SK-N-SH treated with all-trans-retinoic acid at 6 μM for 48 hours (cell line): Measurements from ENCODE around the gene PLIN5.
A peak's percentile ranks its signal among the peaks of the same experiment; 100 is the strongest.

ENCODE experiments used
- ATAC-seq: fragments of 200-7000 bp; cut with Tn5 transposase; 3 replicates; pipeline ENCODE4 v1.9.1; 2020; ENCODE audit warnings: mild to moderate bottlenecking, moderate library complexity
- ARNTL ChIP-seq: fragments of 450-650 bp; formaldehyde crosslinking; IDR thresholded peaks from 2 replicates; pipeline ENCODE4 v1.5.0; 2020; ENCODE audit warnings: low read depth, mild to moderate bottlenecking, moderate library complexity, borderline replicate concordance
- BACH2 ChIP-seq: fragments of 250-450 bp; sonication (Bioruptor Pico); IDR thresholded peaks from 2 replicates; pipeline ENCODE4 v1.9.0; 2021; ENCODE audit warnings: mild to moderate bottlenecking, borderline replicate concordance
- CREB5 ChIP-seq: fragments of 250-450 bp; sonication (Bioruptor Pico); IDR thresholded peaks from 2 replicates; pipeline ENCODE4 v1.5.1; 2020; ENCODE audit warnings: low read depth, mild to moderate bottlenecking, moderate library complexity
- CSDC2 ChIP-seq: fragments of 250-450 bp; sonication (Bioruptor Pico); IDR thresholded peaks from 2 replicates; pipeline ENCODE4 v1.5.0; 2020; ENCODE audit warnings: mild to moderate bottlenecking, moderate library complexity
- ESRRG ChIP-seq: fragments of 250-450 bp; sonication (Bioruptor Pico); IDR thresholded peaks from 2 replicates; pipeline ENCODE4 v1.6.1; 2021; ENCODE audit warnings: mild to moderate bottlenecking
- GLIS3 ChIP-seq: fragments of 250-450 bp; sonication (Bioruptor Pico); IDR thresholded peaks from 2 replicates; pipeline ENCODE4 v1.5.0; 2020; ENCODE audit warnings: mild to moderate bottlenecking, moderate library complexity
- ISL1 ChIP-seq: fragments of 250-450 bp; sonication (Bioruptor Pico); IDR thresholded peaks from 2 replicates; pipeline ENCODE4 v2.1.2; 2022; ENCODE audit warnings: mild to moderate bottlenecking, moderate library complexity
- POU6F1 ChIP-seq: fragments of 250-450 bp; sonication (Bioruptor Pico); IDR thresholded peaks from 2 replicates; pipeline ENCODE4 v1.8.0; 2021; ENCODE audit warnings: low read depth, mild to moderate bottlenecking, moderate library complexity, borderline replicate concordance
- PPARA ChIP-seq: fragments of 250-450 bp; sonication (Bioruptor Pico); IDR thresholded peaks from 2 replicates; pipeline ENCODE4 v1.5.0; 2020; ENCODE audit warnings: mild to moderate bottlenecking, borderline replicate concordance
- RARB ChIP-seq: fragments of 250-450 bp; sonication (Bioruptor Pico); IDR thresholded peaks from 2 replicates; pipeline ENCODE4 v1.8.0; 2021; ENCODE audit warnings: mild to moderate bottlenecking, moderate library complexity
- SNAI2 ChIP-seq: fragments of 250-450 bp; sonication (Bioruptor Pico); IDR thresholded peaks from 2 replicates; pipeline ENCODE4 v1.5.0; 2020; ENCODE audit warnings: mild to moderate bottlenecking, moderate library complexity
- TCF4 ChIP-seq: fragments of 250-450 bp; sonication (Bioruptor Pico); IDR thresholded peaks from 2 replicates; pipeline ENCODE4 v1.8.0; 2021; ENCODE audit warnings: mild to moderate bottlenecking, moderate library complexity, borderline replicate concordance
- TOX ChIP-seq: fragments of 250-450 bp; sonication (Bioruptor Pico); IDR thresholded peaks from 2 replicates; pipeline ENCODE4 v1.8.0; 2021; ENCODE audit warnings: mild to moderate bottlenecking, moderate library complexity, borderline replicate concordance
- ZC3H10 ChIP-seq: fragments of 250-450 bp; sonication (Bioruptor Pico); IDR thresholded peaks from 2 replicates; pipeline ENCODE4 v1.5.1; 2021; ENCODE audit warnings: mild to moderate bottlenecking, moderate library complexity
- ZFP3 ChIP-seq: fragments of 250-450 bp; sonication (Bioruptor Pico); IDR thresholded peaks from 2 replicates; pipeline ENCODE4 v1.5.0; 2020; ENCODE audit warnings: mild to moderate bottlenecking, moderate library complexity
- ZFP30 ChIP-seq: fragments of 450-650 bp; formaldehyde crosslinking; IDR thresholded peaks from 2 replicates; pipeline ENCODE4 v1.5.0; 2022; ENCODE audit warnings: mild to moderate bottlenecking, moderate library complexity
- ZNF565 ChIP-seq: fragments of 450-650 bp; formaldehyde crosslinking; conservative IDR thresholded peaks from 2 replicates; pipeline ENCODE4 v1.5.0; 2020; ENCODE audit warnings: low read depth, mild to moderate bottlenecking, moderate library complexity
- ZNF70 ChIP-seq: fragments of 450-650 bp; formaldehyde crosslinking; IDR thresholded peaks from 2 replicates; pipeline ENCODE4 v1.5.0; 2020; ENCODE audit warnings: mild to moderate bottlenecking, moderate library complexity
- ZNF8 ChIP-seq: fragments of 450-650 bp; formaldehyde crosslinking; IDR thresholded peaks from 2 replicates; pipeline ENCODE4 v1.5.0; 2020; ENCODE audit warnings: mild to moderate bottlenecking, moderate library complexity
- TF ChIP-seq, protein P1 (sequence below): fragments of 250-450 bp; sonication (Bioruptor Pico); IDR thresholded peaks from 2 replicates; pipeline ENCODE4 v1.5.1; 2021; ENCODE audit warnings: mild to moderate bottlenecking, moderate library complexity
- TF ChIP-seq, protein P2 (sequence below): fragments of 250-450 bp; sonication (Bioruptor Pico); IDR thresholded peaks from 2 replicates; pipeline ENCODE4 v1.5.0; 2020; ENCODE audit warnings: mild to moderate bottlenecking, moderate library complexity

Gene PLIN5

GRCh38 chr19:4536798-4537197, 1.8 kb upstream of the PLIN5 start:
- peak; percentile 14; the same call in 2 of the 3 replicates for ATAC-seq
- TF ChIP-seq ZNF8 (CRISPR knock-in tag) (no peak), RARB (no peak), SNAI2 (CRISPR knock-in tag) (no peak), ZC3H10 (CRISPR knock-in tag) (no peak), TCF4 (CRISPR knock-in tag) (no peak), TOX (no peak), ESRRG (no peak), ZFP3 (no peak), POU6F1 (CRISPR knock-in tag) (no peak)

DNA sequence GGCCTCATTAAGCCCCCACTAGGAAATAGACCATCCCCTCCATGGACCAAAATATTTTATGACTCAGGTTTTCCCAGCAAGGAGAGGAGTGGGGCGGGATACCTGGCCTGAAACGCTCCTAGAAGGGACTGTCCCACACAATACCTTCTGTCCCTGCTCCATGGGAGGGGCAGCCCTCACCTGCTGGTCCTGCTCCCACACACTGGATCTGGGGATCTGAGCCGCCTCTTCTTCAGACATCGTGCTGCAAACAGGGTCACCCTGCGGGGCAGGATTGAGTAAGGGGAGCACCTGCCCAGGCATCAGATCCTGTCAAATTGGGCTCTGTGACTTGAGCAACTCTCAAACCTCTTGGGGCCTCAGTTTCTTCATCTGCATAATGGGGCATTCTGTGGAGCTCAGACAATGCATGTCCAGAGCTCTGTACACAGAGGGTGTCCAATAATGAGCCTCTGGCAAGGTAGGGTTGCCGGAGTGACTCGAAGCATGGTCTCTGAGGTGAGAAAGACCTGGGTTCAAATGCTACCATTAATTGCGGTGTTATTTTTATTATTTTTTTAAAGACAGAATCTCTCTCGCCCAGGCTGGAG, 1.1 kb downstream of the PLIN5 start:
- no peak for ATAC-seq
- TF ChIP-seq GLIS3 (CRISPR knock-in tag) (no peak), ZC3H10 (CRISPR knock-in tag) (no peak), CSDC2 (CRISPR knock-in tag) (no peak), TCF4 (CRISPR knock-in tag) (no peak), ZFP3 (no peak), RARB (no peak), TOX (no peak), ZNF8 (CRISPR knock-in tag) (no peak), POU6F1 (CRISPR knock-in tag) (no peak), ZNF565 (CRISPR knock-in tag) (no peak)
- TF ChIP-seq, protein P1, sequence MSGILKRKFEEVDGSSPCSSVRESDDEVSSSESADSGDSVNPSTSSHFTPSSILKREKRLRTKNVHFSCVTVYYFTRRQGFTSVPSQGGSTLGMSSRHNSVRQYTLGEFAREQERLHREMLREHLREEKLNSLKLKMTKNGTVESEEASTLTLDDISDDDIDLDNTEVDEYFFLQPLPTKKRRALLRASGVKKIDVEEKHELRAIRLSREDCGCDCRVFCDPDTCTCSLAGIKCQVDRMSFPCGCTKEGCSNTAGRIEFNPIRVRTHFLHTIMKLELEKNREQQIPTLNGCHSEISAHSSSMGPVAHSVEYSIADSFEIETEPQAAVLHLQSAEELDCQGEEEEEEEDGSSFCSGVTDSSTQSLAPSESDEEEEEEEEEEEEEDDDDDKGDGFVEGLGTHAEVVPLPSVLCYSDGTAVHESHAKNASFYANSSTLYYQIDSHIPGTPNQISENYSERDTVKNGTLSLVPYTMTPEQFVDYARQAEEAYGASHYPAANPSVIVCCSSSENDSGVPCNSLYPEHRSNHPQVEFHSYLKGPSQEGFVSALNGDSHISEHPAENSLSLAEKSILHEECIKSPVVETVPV = no peak
- TF ChIP-seq, all 23 proteins: peak for 0

DNA sequence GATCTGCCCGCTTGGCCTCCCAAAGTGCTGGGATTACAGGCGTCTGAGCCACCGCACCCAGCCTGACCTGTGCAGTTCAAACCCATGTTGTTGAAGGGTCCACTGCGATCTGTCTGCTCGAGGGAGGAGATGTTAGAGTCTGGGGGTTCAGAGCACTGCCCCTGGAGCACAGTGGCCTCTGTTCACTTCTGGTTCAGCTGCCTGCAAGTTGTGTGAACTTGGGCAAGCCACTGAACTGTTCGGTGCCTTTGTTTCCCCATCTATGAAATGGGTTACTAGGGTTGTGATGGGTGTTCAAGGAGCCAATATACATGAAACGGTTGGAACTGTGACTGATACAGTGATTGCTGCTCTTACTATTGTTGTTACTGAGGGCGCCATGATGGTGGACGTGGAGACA, 1.7 kb downstream of the PLIN5 start:
- no peak for TF ChIP-seq ZFP30 (CRISPR knock-in tag)
- TF ChIP-seq ZNF70 (CRISPR knock-in tag) = no peak
- no peak for TF ChIP-seq ZNF8 (CRISPR knock-in tag)
- no peak for TF ChIP-seq ZC3H10 (CRISPR knock-in tag)
- no peak for TF ChIP-seq BACH2 (CRISPR knock-in tag)
- TF ChIP-seq CREB5 (CRISPR knock-in tag) = no peak
- TF ChIP-seq GLIS3 (CRISPR knock-in tag) = no peak
- no peak for TF ChIP-seq PPARA
- no peak for TF ChIP-seq RARB
- no peak for TF ChIP-seq TCF4 (CRISPR knock-in tag)
- TF ChIP-seq POU6F1 (CRISPR knock-in tag) = no peak
- no peak for TF ChIP-seq SNAI2 (CRISPR knock-in tag)
- no peak for TF ChIP-seq ARNTL (CRISPR knock-in tag)
- TF ChIP-seq, protein P2, sequence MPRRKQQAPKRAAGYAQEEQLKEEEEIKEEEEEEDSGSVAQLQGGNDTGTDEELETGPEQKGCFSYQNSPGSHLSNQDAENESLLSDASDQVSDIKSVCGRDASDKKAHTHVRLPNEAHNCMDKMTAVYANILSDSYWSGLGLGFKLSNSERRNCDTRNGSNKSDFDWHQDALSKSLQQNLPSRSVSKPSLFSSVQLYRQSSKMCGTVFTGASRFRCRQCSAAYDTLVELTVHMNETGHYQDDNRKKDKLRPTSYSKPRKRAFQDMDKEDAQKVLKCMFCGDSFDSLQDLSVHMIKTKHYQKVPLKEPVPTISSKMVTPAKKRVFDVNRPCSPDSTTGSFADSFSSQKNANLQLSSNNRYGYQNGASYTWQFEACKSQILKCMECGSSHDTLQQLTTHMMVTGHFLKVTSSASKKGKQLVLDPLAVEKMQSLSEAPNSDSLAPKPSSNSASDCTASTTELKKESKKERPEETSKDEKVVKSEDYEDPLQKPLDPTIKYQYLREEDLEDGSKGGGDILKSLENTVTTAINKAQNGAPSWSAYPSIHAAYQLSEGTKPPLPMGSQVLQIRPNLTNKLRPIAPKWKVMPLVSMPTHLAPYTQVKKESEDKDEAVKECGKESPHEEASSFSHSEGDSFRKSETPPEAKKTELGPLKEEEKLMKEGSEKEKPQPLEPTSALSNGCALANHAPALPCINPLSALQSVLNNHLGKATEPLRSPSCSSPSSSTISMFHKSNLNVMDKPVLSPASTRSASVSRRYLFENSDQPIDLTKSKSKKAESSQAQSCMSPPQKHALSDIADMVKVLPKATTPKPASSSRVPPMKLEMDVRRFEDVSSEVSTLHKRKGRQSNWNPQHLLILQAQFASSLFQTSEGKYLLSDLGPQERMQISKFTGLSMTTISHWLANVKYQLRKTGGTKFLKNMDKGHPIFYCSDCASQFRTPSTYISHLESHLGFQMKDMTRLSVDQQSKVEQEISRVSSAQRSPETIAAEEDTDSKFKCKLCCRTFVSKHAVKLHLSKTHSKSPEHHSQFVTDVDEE = no peak
- no peak for TF ChIP-seq TOX
- no peak for TF ChIP-seq ZNF565 (CRISPR knock-in tag)
- no peak for TF ChIP-seq ZFP3
- TF ChIP-seq CSDC2 (CRISPR knock-in tag) = no peak
- no peak for TF ChIP-seq ISL1
- TF ChIP-seq, protein P1 = no peak
- ATAC-seq = no peak
